Colonic mucosa (tissue), 4 donors: Measurements from ENCODE around the gene TGDS. TPM values are rescaled to one million over a fixed set of nuclear protein-coding genes. Genes with fewer than 3 reads are reported as not detected.

ENCODE experiments used
- DNase-seq: peaks from one replicate; pipeline ENCODE4 v3.0.0-alpha.2; 2020
- H3K27ac ChIP-seq: fragments of 200-600 bp; one replicate; pipeline ENCODE4 v1.8.0; 2021
- H3K27me3 ChIP-seq: fragments of 200-600 bp; one replicate; pipeline ENCODE4 v1.8.0; 2021
- H3K36me3 ChIP-seq: fragments of 200-600 bp; one replicate; pipeline ENCODE4 v1.8.0; 2021
- H3K4me1 ChIP-seq: fragments of 200-600 bp; one replicate; pipeline ENCODE4 v1.8.0; 2021; ENCODE audit warnings: mild to moderate bottlenecking
- H3K4me3 ChIP-seq: fragments of 200-600 bp; one replicate; pipeline ENCODE4 v1.8.0; 2021
- H3K9ac ChIP-seq, 2 donors: one replicate each; pipeline ENCODE4 v1.7.0; 2013; ENCODE audit warnings: control low read depth in 2 of 2, low read depth in 2 of 2, low read length in 2 of 2
- H3K9me3 ChIP-seq: fragments of 200-600 bp; one replicate; pipeline ENCODE4 v1.8.0; 2021
- CTCF ChIP-seq: fragments of 200-600 bp; IDR thresholded peaks from one replicate; pipeline ENCODE4 v1.8.0; 2022; ENCODE audit warnings: antibody characterized with exemption, mild to moderate bottlenecking
- intact Hi-C: fragments of 100-400 bp; cut with DNase I; formaldehyde crosslinking; loops from one replicate; pipeline ENCODE4 v1.14.1; 2022
- total RNA-seq, 2 donors: library from RNA; stranded (reverse); fragmentation: NEBNext Ultra II Directional in 1 of 2; extraction: Animal tissue kit (Norgen Biotek cat#: 25700) in 1 of 2; gene quantifications; one replicate each; pipeline ENCODE4 v1.2.1, GENCODE V29; 2021
- donor health status: healthy.
- donor health status: DM: no; HTN: no; CAD: no.
- donor health status: DM: no; HTN: no; CAD: no.

The TGDS gene
- total RNA-seq, 2 donors from 2014 or later, result 7.2 to 9.3 TPM

GRCh38 chr13:94588541-94588940 lies 7.4 kb downstream of the TGDS start:
- Histone ChIP-seq H3K9me3 (no peaks in the 10 kb centered on the region), H3K36me3 (no peaks in the 10 kb centered on the region), H3K4me1 (no peaks in the 10 kb centered on the region), H3K27me3 (no peaks in the 10 kb centered on the region), H3K4me3 (no peak overlapping the region), H3K27ac (no peak overlapping the region), H3K9ac (no peak overlapping the region)
- DNase-seq, result no peak
- TF ChIP-seq CTCF, result no peak
- intact Hi-C loops, result no loop called here

GRCh38 chr13:94586371-94586770 lies 9.6 kb downstream of the TGDS start:
- Histone ChIP-seq H3K27me3 (no peaks in the 10 kb centered on the region), H3K9ac (no peak overlapping the region), H3K4me3 (no peak overlapping the region), H3K36me3 (no peaks in the 10 kb centered on the region), H3K9me3 (no peaks in the 10 kb centered on the region), H3K4me1 (no peaks in the 10 kb centered on the region), H3K27ac (no peak overlapping the region)
- TF ChIP-seq CTCF, result no peak
- intact Hi-C loops, result no loop called here
- DNase-seq, result no peak

GRCh38 chr13:94585543-94586101 lies 10.3 kb downstream of the TGDS start:
- DNase-seq, result no peak
- H3K27me3 ChIP-seq, result no peaks in the 10 kb centered on the region
- H3K4me1 ChIP-seq, result no peaks in the 10 kb centered on the region
- no peak for TF ChIP-seq CTCF
- intact Hi-C loops, result no loop called here
- no peak overlapping the region for H3K27ac ChIP-seq
- no peak overlapping the region for H3K9ac ChIP-seq
- no peak overlapping the region for H3K4me3 ChIP-seq
- no peaks in the 10 kb centered on the region for H3K9me3 ChIP-seq
- no peaks in the 10 kb centered on the region for H3K36me3 ChIP-seq

- Histone ChIP-seq H3K4me3 (no peak overlapping the region), H3K27ac (no peak overlapping the region), H3K36me3 (peaks cover 4% of the 10 kb centered on the region), H3K4me1 (no peaks in the 10 kb centered on the region), H3K27me3 (no peaks in the 10 kb centered on the region), H3K9ac (no peak overlapping the region), H3K9me3 (no peaks in the 10 kb centered on the region)
- no peak for TF ChIP-seq CTCF
- no peak for DNase-seq
- intact Hi-C loops, result no loop called here
These were observed 12.0 kb downstream of the TGDS start for GRCh38 chr13:94583926-94584325.

- Histone ChIP-seq H3K36me3 (peaks cover 7% of the 10 kb centered on the region), H3K27me3 (no peaks in the 10 kb centered on the region), H3K9ac (no peak overlapping the region), H3K27ac (no peak overlapping the region), H3K4me1 (no peaks in the 10 kb centered on the region), H3K4me3 (no peak overlapping the region), H3K9me3 (no peaks in the 10 kb centered on the region)
- intact Hi-C loops, result no loop called here
- no peak for TF ChIP-seq CTCF
- DNase-seq, result no peak
These were observed 16.9 kb downstream of the TGDS start for GRCh38 chr13:94579063-94579462.
